Ureter (tissue), 1 donor: ENCODE data around the gene PREP. TPM values are rescaled to one million over a fixed set of nuclear protein-coding genes. Genes with fewer than 3 reads are reported as not detected.
"Not testable (repeated sequence)": the region's sequence is repeated elsewhere in the genome, so short reads cannot be mapped to it uniquely, and the experiment has no call there.

ENCODE experiments used
- DNase-seq: peaks from one replicate; pipeline ENCODE4 v3.0.0-alpha.2; 2020; ENCODE audit warnings: low spot score
- total RNA-seq: library from RNA; stranded (reverse); gene quantifications from one replicate; pipeline ENCODE4 v1.2.4, GENCODE V29; 2023
- donor health status: DM: yes; HTN: yes; CAD: no.

The PREP gene
- total RNA-seq, 1 donor from 2014 or later, result 37.9 TPM

GRCh38 chr6:105270511-105270910, 132.4 kb downstream of the PREP start:
- DNase-seq, result no peak

GRCh38 chr6:105269390-105269789, 133.5 kb downstream of the PREP start:
- DNase-seq, result no peak

DNA sequence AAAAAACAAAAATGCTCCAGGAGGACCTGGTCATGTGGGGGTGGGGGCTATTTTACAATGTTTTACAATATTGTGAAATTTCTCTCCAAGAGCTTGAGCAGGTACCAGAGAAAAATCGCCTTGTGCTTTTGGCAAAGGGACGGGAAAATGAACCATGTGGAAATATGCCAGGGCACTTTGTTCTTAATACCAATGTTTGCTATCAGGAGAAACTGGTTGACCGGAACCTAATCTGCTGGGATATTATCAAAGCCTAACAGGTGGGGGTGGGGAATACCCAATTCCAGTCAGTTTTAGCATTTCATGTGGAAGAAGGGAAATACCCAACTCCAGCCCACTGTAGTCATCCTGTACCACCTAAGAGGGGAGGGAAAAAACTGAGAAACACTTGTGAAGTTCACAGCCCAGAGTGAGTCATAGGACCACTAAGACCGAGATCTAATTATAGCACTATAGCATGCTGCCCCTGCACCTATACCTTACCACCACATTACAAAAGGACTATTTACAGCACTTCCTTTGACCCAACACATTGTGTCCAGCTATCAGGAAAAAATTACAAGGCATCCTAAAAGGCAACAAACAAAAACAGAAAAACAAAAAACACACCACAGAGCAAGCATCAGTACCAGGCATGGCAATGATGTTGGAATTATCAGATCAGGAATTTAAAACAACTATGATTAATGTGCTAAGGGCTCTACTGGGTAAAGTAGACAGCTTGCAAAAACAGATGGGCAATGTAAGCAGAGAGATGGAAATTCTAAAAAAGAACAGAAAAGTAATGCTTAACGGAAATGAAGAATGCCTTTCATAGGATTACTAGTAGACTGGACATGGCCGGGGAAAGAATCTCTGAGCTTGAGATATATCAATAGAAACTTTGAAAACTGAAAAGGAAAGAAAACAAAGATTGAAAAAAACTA, 138.9 kb downstream of the PREP start:
- no peak for DNase-seq

- no peak for DNase-seq
Measured at GRCh38 chr6:105259913-105260889, 142.7 kb downstream of the PREP start.

DNA sequence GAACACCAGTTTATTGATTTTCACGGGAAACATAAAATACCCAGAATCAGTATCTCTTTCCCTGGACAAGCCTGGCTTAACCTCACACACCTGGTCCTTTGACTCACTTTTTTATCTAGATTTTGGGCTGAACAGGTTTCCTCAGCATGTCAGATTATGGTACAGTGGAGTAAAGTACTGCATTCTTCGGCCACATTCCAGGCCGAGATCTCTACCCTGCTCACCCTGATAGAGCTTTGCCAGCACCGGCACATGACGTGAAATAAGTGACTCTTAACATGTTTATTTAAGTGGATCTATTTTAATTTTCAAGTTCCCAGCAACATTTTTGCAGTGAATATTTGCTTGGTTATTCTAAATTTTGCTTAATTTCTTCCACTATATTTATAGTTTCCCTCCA, 144.1 kb downstream of the PREP start:
- DNase-seq, result no peak

GRCh38 chr6:105257340-105257739, 145.5 kb downstream of the PREP start:
- no peak for DNase-seq

- no peak for DNase-seq
Measured at GRCh38 chr6:105256619-105257018, 146.3 kb downstream of the PREP start.

DNA sequence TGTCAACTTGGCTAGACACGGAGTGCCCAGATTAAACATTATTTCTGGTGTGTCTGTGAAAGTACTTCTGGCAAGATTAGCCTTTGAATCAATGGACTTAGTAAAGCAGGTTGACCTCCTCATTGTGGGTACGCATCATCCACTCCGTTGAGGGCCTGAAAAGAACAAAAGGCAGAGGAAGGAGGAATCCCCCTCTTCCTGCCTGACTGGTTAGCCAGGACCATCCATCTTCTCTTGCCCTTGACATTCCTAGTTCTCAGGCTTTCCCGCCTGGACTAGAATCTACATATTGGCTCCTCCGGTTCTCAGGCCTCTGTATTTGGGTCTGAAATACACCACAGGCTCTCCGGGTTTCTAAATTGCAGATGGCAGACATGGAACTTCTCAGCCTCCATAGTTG, 149.1 kb downstream of the PREP start:
- DNase-seq, result no peak

- DNase-seq, result no peak
Measured at GRCh38 chr6:105251689-105252088, 151.2 kb downstream of the PREP start.

DNA sequence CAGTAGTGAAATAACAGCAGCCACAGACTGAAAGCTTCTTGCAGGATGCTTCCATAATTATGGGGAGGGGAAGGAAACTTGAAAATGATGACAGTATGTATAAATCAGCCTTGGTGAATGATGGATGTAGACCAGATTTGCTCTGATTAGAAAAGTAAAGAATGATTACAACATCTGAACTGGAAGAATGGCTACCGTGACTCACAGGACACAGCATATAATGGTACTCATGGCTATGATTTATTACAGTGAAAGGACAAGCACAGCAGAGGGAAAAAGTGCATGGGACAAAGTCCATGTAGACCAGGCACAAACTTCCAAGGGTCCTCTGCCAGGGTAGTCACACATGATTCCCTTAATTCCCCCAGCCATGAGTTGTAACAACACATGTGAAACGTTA, 152.3 kb downstream of the PREP start:
- DNase-seq, result no peak

DNA sequence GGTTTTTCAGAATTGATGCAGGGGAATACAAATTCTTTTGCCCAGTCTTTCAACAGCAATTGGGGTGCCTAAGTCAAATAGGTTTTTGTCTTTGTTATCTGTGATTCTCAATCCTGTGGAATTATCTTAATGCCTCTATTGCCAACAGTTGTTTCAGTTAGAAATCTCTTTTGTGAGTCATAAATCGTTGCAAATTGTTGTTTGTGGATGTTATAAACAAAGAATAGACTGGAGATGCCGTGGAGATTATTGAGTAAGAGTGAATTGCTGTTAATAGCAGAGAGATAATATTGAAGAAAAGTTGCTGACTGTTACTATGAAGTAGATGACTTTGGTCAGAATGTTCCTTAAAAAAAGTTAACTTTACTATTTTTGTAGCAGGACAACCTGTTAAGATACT, 159.4 kb downstream of the PREP start:
- DNase-seq, result no peak

GRCh38 chr6:105235155-105235554, 167.7 kb downstream of the PREP start:
- no peak for DNase-seq

DNA sequence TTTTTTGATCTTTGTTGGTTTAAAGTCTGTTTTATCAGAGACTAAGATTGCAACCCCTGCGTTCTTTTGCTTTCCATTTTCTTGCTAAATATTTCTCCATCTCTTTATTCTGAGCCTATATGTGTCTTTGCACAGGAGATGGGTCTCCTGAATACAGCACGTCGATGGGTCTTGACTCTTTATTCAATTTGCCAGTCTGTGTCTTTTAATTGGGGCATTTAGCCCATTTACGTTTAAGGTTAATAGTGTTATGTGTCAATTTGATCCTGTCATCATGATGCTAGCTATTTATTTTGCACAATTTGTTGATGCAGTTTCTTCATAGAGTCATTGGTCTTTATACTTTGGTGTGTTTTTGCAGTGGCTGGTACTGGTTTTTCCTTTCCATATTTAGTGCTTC, 171.1 kb downstream of the PREP start:
- not testable (repeated sequence) for DNase-seq

Other genes with a start within 250 kb of the PREP start
- gene POPDC3, start 223.1 kb downstream of the PREP start, total RNA-seq, result not detected